Testis (tissue), 2 donors: Measurements from ENCODE around the gene MPZL2.

ENCODE experiments used
- POLR2A ChIP-seq: fragments of 450-650 bp; IDR thresholded peaks from one replicate; pipeline ENCODE4 v1.6.1; 2017; ENCODE audit warnings: antibody characterized with exemption, mild to moderate bottlenecking, moderate library complexity
- TF ChIP-seq, protein P1 (sequence below), 3 experiments: fragments of 450-650 bp in 2 of 3; fragments of 200-600 bp in 1 of 3; sonication (generic) in 1 of 3; IDR thresholded peaks; one replicate each; pipeline ENCODE4 v1.5.1; 2016 to 2019; ENCODE audit warnings: antibody characterized with exemption in 3 of 3, mild to moderate bottlenecking in 2 of 3, moderate library complexity in 1 of 3

DNA sequence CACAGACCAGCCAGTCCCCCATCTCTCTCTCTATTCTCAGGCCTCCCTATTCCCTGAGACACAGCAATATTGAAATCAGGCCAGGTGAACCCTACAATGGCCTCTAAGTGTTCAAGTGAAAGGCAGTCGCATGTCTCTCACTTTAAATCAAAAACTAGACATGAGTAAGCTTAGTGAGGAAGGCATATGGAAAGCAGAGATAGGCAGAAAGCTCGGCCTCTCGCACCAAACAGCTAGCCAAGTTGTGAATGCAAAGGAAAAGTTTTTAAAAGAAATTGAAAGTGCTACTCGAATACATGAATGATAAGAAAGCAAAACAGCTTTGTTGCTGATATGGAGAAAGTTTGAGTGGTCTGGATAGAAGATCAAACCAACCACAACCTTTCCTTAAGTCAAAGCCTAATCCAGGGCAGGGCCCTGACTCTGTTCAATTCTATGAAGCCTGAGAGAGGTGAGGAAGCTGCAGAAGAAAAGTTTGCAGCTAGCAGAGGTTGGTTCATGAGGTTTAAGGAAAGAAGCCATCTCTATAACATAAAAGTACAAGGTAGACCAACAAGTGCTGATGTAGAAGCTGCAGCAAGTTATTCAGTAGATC is 19.8 kb upstream of the MPZL2 start:
- TF ChIP-seq, protein P1, sequence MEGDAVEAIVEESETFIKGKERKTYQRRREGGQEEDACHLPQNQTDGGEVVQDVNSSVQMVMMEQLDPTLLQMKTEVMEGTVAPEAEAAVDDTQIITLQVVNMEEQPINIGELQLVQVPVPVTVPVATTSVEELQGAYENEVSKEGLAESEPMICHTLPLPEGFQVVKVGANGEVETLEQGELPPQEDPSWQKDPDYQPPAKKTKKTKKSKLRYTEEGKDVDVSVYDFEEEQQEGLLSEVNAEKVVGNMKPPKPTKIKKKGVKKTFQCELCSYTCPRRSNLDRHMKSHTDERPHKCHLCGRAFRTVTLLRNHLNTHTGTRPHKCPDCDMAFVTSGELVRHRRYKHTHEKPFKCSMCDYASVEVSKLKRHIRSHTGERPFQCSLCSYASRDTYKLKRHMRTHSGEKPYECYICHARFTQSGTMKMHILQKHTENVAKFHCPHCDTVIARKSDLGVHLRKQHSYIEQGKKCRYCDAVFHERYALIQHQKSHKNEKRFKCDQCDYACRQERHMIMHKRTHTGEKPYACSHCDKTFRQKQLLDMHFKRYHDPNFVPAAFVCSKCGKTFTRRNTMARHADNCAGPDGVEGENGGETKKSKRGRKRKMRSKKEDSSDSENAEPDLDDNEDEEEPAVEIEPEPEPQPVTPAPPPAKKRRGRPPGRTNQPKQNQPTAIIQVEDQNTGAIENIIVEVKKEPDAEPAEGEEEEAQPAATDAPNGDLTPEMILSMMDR (IDR thresholded peaks at IDR 0.05) = no peak
- no peak for TF ChIP-seq POLR2A
